ENCODE data around the gene FREM2.

Gene FREM2

GRCh38 chr13:38848360-38848759 is 161.5 kb downstream of the FREM2 start:
- no peak for DNase-seq

- no peak for DNase-seq
These were observed 162.4 kb downstream of the FREM2 start for GRCh38 chr13:38849315-38849714.

GRCh38 chr13:38850868-38851626 is 164.2 kb downstream of the FREM2 start:
- DNase-seq: no peak

- no peak for DNase-seq
These were observed 167.3 kb downstream of the FREM2 start for GRCh38 chr13:38854226-38854625.

- DNase-seq: no peak
These were observed 169.2 kb downstream of the FREM2 start for GRCh38 chr13:38856065-38856464.

GRCh38 chr13:38862443-38862842 is 175.6 kb downstream of the FREM2 start:
- no peak for DNase-seq

- DNase-seq: no peak
These were observed 176.7 kb downstream of the FREM2 start for GRCh38 chr13:38863536-38863935.

GRCh38 chr13:38866649-38867048 is 179.8 kb downstream of the FREM2 start:
- no peak for DNase-seq

GRCh38 chr13:38868399-38868798 is 181.5 kb downstream of the FREM2 start:
- DNase-seq: no peak

- no peak for DNase-seq
These were observed 182.0 kb downstream of the FREM2 start for GRCh38 chr13:38868870-38869269.

- DNase-seq: no peak
These were observed 184.4 kb downstream of the FREM2 start for GRCh38 chr13:38871275-38871674.

GRCh38 chr13:38872693-38873092 is 185.8 kb downstream of the FREM2 start:
- peak; percentile 50 for DNase-seq

GRCh38 chr13:38875186-38875875 is 188.5 kb downstream of the FREM2 start:
- no peak for DNase-seq

GRCh38 chr13:38879278-38879677 is 192.4 kb downstream of the FREM2 start:
- DNase-seq: no peak

- no peak for DNase-seq
These were observed 192.9 kb downstream of the FREM2 start for GRCh38 chr13:38879786-38880185.

- DNase-seq: no peak
These were observed 193.5 kb downstream of the FREM2 start for GRCh38 chr13:38880397-38880796.

GRCh38 chr13:38883783-38884182 is 196.9 kb downstream of the FREM2 start:
- no peak for DNase-seq

GRCh38 chr13:38888309-38888708 is 201.4 kb downstream of the FREM2 start:
- no peak for DNase-seq

GRCh38 chr13:38895075-38895474 is 208.2 kb downstream of the FREM2 start:
- no peak for DNase-seq

GRCh38 chr13:38897521-38897920 is 210.6 kb downstream of the FREM2 start:
- no peak for DNase-seq

- DNase-seq: no peak
These were observed 211.6 kb downstream of the FREM2 start for GRCh38 chr13:38898481-38898880.

GRCh38 chr13:38899571-38899970 is 212.7 kb downstream of the FREM2 start:
- no peak for DNase-seq

- no peak for DNase-seq
These were observed 213.3 kb downstream of the FREM2 start for GRCh38 chr13:38900188-38900587.

GRCh38 chr13:38902551-38902950 is 215.7 kb downstream of the FREM2 start:
- no peak for DNase-seq

- DNase-seq: no peak
These were observed 218.2 kb downstream of the FREM2 start for GRCh38 chr13:38905081-38905480.

Data from stimulated activated CD4-positive, alpha-beta T cell treated with anti-CD3 and anti-CD28 coated beads, Interleukin-15, amount 100 ng/mL, for 24 hours (primary cell).